Epidermal melanocyte (primary cell): Measurements from ENCODE around the gene ZBTB7C.

Experiments used
- DNase-seq: peaks from one replicate; pipeline ENCODE4 v3.0.0; 2011; ENCODE audit warnings: low spot score; ENCODE audit not compliant: insufficient read length

Gene ZBTB7C

DNA sequence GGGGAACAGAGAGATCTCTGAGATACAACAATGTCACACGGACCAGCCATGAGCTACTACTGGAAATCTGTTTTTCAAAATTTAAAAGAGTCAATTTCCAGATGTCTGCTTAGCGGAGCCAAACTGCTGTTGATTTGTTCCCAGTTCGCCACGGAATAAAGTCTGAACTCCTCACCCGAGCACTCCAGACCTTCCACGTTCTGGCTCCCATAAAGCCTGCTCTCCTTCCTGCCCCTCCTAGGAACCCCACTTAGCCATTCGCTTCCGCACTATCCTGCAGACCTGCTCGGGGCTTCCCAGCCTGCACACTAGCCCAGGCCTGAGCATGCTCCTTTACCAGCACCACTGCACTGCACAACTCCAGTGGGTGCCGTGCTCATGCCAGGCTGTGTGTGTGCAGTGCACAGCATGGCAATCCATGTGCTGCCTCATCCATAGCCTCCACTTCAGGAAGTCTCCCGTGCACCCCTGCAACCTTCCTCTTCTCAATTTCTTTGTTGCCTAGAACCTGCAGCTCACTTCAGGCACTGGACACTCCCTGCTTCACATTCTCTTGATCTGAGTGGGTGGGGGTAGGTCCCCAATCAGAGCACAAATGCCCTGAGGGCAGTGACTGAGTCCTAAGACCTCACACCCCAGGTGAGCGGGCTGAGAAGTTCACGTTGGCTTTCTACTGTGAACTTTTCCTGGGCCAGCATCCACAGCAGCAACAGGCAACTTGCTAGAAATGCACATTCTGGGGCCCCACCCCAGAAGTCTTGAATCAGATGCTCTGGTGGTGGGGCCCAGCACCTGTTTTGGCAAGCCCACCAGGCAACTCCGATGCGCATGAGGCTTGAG lies 53.7 kb downstream of the ZBTB7C start:
- DNase-seq = no peak

GRCh38 chr18:48354746-48355260 lies 54.4 kb downstream of the ZBTB7C start:
- no peak for DNase-seq

- DNase-seq = no peak
Measured at GRCh38 chr18:48352051-48352755, 57.0 kb downstream of the ZBTB7C start.

DNA sequence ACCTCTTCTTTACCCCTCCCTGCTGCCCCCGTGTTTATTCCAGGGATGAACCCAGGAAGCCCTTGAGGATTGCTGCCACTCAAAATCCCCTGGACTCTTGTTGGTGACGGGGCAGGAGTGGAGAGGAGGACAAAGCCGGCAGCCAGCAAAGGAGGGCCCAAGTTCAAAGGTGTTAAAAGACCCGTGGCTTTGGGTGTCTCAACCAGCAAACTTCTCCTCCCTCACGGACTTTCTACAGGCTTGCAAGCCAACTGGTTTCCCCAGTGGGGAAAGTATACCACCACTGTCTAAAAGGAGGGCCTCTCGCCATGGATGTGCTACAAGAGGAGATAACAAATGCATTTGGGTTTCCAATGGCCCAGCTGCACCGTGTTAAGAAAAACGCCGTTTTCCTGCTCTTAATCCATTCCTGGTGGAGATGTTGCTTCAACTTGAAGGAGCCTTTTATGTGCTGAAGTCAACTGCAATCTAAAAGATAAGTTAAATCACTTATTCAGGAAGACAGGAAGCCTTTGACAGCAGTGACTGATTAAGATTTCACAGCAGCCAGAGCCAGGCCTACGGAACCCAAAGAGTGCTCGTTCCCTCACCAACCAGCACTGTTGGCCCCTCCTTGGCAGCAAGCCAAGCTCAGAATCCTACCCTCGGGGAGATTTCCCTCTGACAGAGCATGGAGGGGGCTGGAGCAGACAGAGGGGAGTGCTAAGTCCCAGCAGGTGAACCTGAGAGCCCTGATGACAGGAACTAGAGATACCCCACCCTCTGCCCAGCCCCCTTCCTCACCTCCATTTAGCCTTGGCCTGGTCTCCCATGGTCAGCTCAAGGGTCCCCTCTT lies 57.8 kb downstream of the ZBTB7C start:
- DNase-seq = no peak

DNA sequence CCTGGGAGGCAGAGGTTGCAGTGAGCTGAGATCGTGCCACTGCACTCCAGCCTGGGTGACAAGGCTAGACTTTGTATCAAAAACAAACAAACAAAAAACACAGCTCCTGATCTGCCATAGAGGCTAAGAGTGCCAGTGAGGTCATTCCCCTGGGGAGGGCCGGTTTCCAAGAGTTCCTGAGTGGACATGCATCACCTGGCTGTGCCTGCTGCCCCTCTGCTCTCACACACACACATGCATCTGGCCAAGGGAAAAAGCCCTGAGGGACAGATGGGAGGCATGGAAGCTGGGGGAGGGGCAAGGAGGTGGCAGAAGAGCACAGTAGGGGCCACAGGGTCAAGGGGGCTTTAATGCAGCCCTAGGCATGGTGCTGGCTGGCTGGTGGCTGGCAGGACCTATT lies 60.4 kb downstream of the ZBTB7C start:
- DNase-seq = no peak

GRCh38 chr18:48347756-48348326 lies 61.3 kb downstream of the ZBTB7C start:
- no peak for DNase-seq

GRCh38 chr18:48345596-48345995 lies 63.6 kb downstream of the ZBTB7C start:
- DNase-seq = no peak

GRCh38 chr18:48342581-48342980 lies 66.6 kb downstream of the ZBTB7C start:
- no peak for DNase-seq

GRCh38 chr18:48342125-48342524 lies 67.1 kb downstream of the ZBTB7C start:
- no peak for DNase-seq

DNA sequence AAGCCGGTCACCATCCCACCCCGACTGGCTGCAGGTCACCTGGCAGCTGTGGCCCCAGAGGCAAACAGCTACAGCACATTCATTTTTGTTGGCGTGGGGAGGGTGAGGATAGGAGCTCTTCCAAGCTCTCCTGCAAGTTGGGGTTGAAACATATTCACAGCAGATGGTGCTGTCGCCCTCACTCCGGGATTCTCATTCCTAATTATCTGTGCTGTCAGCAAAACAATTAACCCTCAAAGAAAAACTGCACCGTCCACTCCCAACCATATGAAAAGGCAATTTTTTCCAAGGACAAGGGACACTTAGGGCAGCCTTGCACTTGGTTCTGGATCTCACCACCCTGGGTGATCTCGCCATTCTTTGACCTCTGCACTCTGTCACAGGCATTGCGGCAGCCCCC lies 68.6 kb downstream of the ZBTB7C start:
- no peak for DNase-seq

- DNase-seq = no peak
Measured at GRCh38 chr18:48339692-48340091, 69.5 kb downstream of the ZBTB7C start.

- DNase-seq = no peak
Measured at GRCh38 chr18:48338915-48339314, 70.3 kb downstream of the ZBTB7C start.

DNA sequence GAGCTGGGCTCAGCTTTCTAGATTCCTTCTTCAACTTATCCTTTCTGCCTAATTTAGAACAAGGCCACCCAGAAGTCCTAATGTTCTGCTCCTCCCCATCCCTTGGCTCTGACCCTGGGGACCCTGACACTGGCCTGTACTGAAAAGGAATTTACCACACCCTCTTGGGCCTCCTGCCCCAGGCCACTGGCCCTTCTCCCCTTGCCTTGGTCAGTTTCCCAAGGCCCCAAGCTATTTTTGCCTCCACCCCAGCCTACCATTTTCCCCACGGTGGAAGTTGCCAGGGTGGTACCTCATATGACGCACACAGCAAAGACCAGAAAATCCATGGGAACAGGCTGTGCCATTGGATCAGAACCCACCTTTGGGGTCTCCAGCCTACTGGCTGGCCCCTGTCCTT lies 72.1 kb downstream of the ZBTB7C start:
- no peak for DNase-seq

GRCh38 chr18:48336332-48336731 lies 72.9 kb downstream of the ZBTB7C start:
- DNase-seq = no peak

DNA sequence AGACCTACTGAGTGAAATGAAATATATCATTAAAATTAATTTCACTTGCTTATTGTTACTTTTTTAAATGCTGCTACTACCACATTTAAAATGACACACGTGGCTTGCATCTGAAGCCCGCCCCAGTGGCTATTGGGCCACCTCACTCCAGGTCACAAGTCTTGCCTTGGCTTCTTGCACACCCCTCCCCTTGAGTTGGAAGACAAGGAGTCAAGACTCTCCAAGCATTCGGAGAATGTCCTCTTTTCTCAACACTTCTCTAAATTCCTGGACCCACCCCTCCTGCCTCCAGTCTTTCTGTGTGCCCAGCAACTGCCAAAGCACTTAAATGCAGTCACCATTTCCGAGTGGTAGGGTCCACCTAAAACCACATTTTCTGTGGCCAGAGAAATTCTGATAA lies 73.4 kb downstream of the ZBTB7C start:
- DNase-seq = no peak

DNA sequence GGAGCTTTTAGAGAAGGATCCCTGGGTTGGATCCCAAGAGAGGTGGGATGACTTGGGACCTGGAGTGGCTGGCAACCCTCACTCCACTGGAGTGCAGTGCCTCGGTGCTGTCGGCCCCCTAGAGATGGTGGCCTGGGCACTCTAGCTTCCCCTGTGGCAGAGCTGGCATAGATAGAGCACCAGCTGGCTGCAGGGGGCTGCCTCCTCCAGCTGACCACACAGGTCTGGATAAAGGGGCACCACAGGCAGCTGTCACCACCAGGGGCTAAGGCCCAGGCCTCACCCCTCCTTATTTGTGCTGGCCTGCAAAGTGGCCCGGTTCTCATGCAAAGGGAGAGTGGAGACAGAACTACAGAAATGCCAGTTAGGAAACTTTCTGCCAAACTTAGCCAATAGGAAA lies 74.3 kb downstream of the ZBTB7C start:
- no peak for DNase-seq

DNA sequence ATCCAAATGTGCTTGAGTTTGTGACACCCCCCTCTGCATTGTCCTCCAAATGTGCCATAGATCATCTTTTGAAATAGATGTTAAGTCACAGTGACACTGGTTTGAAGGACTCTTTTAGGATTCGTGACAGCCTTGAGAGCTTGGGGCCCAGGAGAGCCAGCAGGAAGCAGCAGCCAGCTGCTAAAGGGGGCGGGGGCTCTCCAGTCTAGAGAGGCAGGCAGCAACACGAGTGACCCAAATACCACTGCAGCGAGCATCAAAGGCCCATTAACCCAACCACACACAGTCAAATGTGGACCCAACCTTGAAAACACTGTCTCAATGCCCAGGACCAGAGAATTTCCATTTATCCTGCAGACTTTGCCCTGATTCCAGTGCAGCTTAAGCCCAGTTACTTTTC lies 75.6 kb downstream of the ZBTB7C start:
- DNase-seq = no peak

- DNase-seq = no peak
Measured at GRCh38 chr18:48330016-48330991, 78.9 kb downstream of the ZBTB7C start.

GRCh38 chr18:48328473-48329210 lies 80.5 kb downstream of the ZBTB7C start:
- no peak for DNase-seq
